ENCODE data around the gene BMS1.
"Not testable (repeated sequence)": the region's sequence is repeated elsewhere in the genome, so short reads cannot be mapped to it uniquely, and the experiment has no call there.

Gene BMS1

GRCh38 chr10:42782446-42783180, at the start of gene BMS1:
Gene BMS1, plus strand, starts transcription at chr10:42782795. Its CDS starts 1,600 bp downstream, at chr10:42784395.
- peak; percentile 67 for DNase-seq

- DNase-seq: no peak
Observed at GRCh38 chr10:42734536-42734935, 48.1 kb upstream of the BMS1 start.

- no peak for DNase-seq
Observed at GRCh38 chr10:42738679-42739078, 43.9 kb upstream of the BMS1 start.

GRCh38 chr10:42741536-42741935, 41.1 kb upstream of the BMS1 start:
- not testable (repeated sequence) for DNase-seq

- DNase-seq: no peak
Observed at GRCh38 chr10:42743697-42744096, 38.9 kb upstream of the BMS1 start.

GRCh38 chr10:42744134-42744701, 38.4 kb upstream of the BMS1 start:
- no peak for DNase-seq

- peak; percentile 21 for DNase-seq
Observed at GRCh38 chr10:42753126-42753506, 29.5 kb upstream of the BMS1 start.

- DNase-seq: no peak
Observed at GRCh38 chr10:42753507-42754154, 29.0 kb upstream of the BMS1 start.

- no peak for DNase-seq
Observed at GRCh38 chr10:42754155-42755027, 28.2 kb upstream of the BMS1 start.

GRCh38 chr10:42755028-42755451, 27.6 kb upstream of the BMS1 start:
- no peak for DNase-seq

GRCh38 chr10:42755556-42756093, 27.0 kb upstream of the BMS1 start:
- DNase-seq: no peak

- DNase-seq: no peak
Observed at GRCh38 chr10:42767906-42768305, 14.7 kb upstream of the BMS1 start.

GRCh38 chr10:42768581-42769152, 13.9 kb upstream of the BMS1 start:
- DNase-seq: no peak

- no peak for DNase-seq
Observed at GRCh38 chr10:42769173-42769572, 13.4 kb upstream of the BMS1 start.

GRCh38 chr10:42769673-42770072, 12.9 kb upstream of the BMS1 start:
- DNase-seq: no peak

GRCh38 chr10:42776681-42777080, 5.9 kb upstream of the BMS1 start:
- no peak for DNase-seq

- no peak for DNase-seq
Observed at GRCh38 chr10:42780456-42780855, 2.1 kb upstream of the BMS1 start.

- DNase-seq: no peak
Observed at GRCh38 chr10:42781893-42782445, 626 bp upstream of the BMS1 start.

- no peak for DNase-seq
Observed at GRCh38 chr10:42783181-42783549, 570 bp downstream of the BMS1 start.

- no peak for DNase-seq
Observed at GRCh38 chr10:42785759-42786158, 3.2 kb downstream of the BMS1 start.

- no peak for DNase-seq
Observed at GRCh38 chr10:42790835-42791234, 8.2 kb downstream of the BMS1 start.

- DNase-seq: no peak
Observed at GRCh38 chr10:42795701-42796100, 13.1 kb downstream of the BMS1 start.

Data from NCI-H1105 (cell line).